IPS-11a (cell line): Measurements from ENCODE around the gene EAF1.
"Not testable (repeated sequence)": the region's sequence is repeated elsewhere in the genome, so short reads cannot be mapped to it uniquely, and the experiment has no call there.

ENCODE experiments used
- H3K4me3 ChIP-seq: one replicate; pipeline ENCODE4 v1.5.1; 2013; ENCODE audit warnings: low read depth, low read length, control low read depth

EAF1 gene

DNA sequence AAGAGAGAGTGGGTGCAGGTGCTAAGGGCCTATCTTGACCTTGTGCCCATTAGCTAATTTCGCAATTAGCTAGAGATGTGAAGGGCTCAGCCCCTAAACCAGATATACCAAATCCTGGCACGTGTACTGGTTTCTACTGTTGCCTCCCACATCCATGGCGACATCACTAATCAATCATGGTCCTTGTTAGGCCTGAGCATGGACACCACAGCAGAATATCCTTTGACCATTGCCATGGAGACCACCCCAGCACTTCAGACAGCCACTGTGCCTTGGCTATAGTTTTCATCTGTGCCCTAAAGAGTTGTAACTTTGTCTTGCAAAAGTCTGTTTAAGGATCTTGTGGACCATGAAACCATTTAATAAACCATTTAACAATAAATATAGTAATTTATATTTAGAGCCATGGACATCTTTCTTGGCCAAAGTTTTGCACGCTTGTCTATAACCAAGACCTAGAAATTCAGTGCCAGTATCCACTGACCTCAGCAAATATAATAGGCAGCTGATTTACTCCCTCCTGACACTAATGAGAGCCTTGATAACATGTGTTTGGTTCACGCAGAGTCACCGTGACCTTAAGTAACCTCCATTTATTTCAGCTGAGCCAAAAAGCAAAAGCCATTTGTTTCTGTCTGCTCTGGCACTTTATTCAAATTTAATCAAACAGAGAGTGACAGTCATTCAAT, 50.7 kb downstream of the EAF1 start:
- no peak overlapping the region for H3K4me3 ChIP-seq

DNA sequence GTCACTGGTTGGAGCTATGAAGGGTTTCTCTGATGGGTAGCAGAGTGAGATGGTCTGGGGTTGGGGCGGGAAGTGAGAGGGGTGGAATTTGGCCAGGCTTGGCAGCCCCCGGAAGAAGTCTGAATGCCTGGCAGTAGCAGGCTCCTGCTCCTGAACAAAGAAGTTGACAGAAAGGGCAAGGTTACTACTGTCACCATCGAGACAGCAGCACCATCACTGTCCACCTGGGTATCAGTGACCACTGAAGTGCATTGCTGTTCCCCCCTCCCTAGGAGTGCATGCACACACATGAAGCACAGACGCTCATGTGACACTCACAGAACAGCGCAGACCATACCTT, 51.2 kb downstream of the EAF1 start:
- no peak overlapping the region for H3K4me3 ChIP-seq

DNA sequence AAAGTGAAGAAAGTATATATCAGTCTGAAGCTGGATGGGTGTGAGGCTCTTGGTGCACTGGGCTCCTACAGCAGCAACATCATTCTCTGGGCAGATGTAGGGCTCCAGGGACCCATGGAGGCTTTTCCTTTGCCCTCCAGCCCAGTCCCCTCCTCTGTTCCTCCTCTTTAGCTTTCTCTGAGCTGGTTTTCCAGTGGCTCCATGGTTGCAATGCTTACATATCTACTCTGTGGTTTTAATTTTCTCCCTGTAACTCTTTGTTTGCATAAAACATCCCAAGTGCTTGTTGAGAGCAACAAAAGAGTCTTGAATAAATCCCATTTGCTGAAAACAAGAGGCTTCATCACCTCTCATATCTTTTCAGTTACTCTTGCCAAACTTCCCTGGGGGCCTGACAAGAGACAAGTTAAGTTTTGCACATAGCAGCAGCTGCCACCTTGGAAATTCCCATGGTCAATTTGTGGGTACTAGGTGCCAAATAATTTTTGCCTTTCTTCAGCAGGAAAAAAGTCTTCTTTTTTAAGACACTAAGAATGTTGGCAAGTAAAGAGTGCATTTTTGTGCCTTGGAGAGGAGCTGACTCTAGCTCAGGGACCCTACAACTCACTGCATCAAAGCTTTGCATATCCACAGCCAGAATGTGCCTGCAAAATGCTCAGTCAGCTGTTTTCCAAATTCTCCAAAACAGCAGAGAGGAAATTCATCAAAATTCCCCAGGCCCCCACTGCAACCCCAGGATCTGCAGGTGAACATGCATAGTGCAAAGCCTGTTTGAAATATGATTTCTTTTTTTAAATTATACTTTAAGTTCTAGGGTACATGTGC, 52.2 kb downstream of the EAF1 start:
- no peak overlapping the region for H3K4me3 ChIP-seq

DNA sequence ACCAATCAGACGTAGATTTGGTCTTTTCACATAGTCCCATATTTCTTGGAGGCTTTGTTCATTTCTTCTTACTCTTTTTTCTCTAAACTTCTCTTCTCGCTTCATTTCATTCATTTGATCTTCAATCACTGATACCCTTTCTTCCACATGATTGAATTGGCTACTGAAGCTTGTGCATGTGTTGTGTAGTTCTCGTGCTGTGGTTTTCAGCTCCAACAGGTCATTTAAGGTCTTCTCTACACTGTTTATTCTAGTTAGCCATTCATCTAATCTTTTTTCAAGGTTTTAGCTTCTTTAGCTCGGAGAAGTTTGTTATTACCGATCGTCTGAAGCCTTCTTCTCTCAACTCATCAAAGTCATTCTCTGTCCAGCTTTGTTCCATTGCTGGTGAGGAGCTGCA, 57.2 kb downstream of the EAF1 start:
- not testable (repeated sequence) for H3K4me3 ChIP-seq

DNA sequence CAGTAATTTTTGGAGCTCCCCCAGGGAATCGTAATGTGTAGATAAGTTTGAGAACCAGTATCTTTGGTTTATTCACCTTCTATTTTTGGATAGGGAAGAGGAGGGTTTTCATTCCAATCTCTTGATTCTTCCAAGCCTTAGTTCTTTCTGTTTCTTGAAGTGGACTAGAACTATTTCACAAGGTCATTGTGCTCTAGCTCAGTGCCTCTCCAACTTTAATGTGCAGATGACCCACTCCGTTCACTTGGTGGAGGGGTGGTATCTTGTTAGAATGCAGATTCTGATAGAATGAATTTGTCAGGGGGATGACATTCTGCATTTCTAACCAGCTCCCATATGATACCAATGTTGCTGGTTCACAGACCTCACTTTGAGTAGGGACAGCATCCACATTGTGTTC, 58.6 kb downstream of the EAF1 start:
- no peak overlapping the region for H3K4me3 ChIP-seq

DNA sequence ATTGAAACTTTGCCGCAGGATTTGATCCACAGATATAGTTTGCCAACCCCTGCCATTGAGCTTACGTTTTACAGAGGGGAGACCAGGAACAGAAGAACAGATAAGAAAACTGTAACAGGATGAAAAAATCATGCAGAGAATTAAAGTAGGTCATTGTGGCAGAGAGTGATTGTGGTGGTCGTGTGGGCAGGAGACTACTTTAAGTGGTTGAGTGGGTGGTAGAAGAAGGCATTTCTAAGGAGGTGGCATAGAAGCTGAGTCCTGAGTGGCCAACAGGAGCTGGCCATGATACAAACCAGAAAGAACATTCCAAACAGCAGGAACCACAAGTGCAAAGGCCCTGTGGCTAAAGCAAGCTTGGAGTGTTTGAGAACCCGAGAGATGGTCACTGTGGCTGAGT, 59.6 kb downstream of the EAF1 start:
- H3K4me3 ChIP-seq, result no peak overlapping the region

DNA sequence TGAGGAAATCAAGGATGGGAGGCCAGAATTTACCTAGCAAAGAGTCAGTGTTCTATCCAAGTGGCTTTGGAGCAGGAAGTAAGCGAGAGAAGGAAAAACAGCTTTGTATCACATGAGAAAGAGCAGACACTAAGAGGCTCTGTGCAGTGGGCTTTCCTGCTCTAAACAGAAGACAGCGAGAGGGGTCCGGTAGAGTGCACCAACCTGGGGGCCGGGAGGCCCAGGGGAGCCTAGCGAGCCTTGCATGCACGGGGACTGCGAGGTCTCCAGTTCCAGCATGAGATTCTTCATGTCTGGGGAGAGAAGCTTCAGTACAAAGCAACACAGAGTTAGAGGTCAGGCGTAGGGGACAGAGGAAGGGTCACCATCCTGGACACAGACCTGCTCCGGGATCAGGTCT, 60.6 kb downstream of the EAF1 start:
- H3K4me3 ChIP-seq, result no peak overlapping the region

DNA sequence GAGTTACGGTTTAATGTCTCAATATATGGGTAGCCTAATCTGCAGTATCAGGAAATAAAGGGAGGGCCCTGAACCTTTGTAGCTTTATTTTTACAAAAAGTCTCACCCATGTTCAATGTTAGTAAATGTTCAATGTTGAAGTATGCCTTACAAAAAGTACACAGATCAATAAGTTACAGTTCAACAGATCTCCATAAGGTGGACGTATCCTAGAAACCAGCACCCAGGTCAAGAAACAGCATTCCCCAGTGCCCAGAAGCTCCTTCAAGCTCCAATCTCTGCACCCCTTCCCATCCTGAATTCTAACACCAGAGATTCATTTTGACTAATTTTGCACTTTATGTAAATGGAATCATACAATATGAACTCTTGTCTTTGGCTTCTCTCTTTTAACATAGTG, 62.8 kb downstream of the EAF1 start:
- H3K4me3 ChIP-seq, result no peak overlapping the region

DNA sequence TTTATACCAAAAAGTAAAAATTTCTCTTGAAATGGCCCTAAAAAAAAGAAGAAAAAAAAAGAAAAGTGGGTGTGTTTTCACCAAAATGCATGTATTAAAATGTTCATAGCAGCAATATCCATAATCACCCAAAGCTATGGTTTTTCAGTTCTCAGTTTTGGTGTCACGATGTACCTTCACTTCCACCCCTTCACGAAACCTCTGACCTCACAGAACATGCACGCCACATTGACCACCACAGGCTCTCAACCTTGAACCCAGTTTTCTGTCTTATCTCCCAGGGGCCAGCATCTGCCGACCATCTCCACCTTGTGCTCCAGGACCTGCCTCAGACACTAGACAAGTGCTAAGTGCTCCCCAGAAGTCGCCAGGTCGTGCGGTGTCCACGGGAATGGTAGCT, 63.7 kb downstream of the EAF1 start:
- no peak overlapping the region for H3K4me3 ChIP-seq
